NCI-H2081 treated with DMSO at 0.1 percent for 48 hours (cell line): ENCODE data around the gene BLOC1S5.
"Not testable (repeated sequence)": the region's sequence is repeated elsewhere in the genome, so short reads cannot be mapped to it uniquely, and the experiment has no call there.

ENCODE experiments used
- DNase-seq: peaks from one replicate; lab custom pipeline; 2025; lab: John Stamatoyannopoulos, UW

Gene BLOC1S5

DNA sequence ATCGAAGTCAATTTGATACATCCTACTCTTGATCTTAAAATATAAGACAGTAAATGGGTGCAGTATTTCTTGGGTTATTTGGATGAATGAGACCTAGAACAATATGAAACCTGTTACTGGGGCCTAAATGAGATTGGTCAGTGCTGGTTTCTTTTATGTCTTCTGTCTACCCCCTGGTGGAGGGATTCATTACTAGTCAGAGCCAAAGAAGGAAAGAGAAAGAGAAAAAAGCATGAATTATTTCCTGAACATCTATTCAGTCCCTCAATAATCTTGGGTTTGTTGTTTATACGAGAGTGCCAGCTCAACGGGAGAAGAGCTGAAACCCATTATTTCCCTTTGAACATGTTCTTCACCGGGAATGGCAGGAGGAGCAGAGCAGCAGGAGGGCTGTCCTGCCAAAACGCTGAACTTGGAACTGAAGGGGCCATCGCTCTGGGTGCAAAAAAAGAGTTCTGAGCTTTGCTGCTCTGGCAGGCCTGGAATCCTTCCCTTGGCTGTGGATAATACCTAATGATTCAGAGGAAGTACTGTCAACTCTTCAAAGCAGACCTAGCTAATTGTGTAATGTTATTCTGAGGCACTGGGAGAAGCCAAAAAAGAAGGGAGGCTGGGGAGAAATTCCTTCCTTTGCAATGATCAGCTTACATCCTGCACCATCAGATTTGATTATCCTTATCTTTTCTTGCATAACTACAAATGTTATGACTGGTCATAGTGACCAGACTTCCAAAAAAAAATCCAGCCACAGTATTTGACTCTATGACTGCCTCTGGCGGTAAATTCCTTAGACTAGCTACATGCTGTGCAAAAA is 72.0 kb downstream of the BLOC1S5 start:
- DNase-seq, result no peak

DNA sequence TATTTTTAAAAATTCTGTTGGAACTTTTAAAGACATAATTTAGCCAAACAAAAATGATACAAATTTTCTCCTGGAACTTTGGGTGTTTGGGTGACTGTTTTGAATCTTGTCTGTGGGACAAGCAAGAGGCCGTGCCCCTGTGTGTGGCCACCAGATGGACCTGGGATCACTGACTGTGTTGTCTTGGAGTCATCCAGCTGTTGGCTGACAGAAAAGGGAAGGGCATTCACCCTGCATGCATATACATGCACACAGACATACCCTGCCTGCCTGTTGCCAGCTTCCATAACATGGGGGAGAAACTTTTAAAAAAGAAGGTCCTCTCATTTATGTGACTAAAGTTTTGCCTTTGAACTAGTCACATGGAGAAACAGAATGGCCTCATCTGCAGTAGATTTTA is 72.7 kb downstream of the BLOC1S5 start:
- DNase-seq, result no peak

GRCh38 chr6:7986219-7986618 is 78.0 kb downstream of the BLOC1S5 start:
- no peak for DNase-seq

DNA sequence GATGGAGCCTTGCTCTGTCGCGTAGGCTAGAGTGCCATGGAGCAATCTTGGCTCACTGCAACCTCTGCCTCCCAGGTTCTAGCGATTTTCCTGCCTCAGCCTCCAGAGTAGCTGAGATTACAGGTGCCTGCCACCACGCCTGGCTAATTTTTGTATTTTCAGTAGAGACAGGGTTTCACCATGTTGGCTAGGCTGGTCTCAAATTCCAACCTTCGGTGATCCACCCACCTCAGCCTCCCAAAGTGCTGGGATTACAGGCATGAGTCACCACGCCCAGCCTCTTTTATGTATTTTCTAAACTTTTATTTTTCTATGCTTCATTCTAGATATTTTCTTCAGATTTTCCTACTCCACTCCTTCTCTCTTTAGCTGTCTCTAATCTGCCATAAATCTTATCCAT is 80.2 kb downstream of the BLOC1S5 start:
- DNase-seq, result not testable (repeated sequence)

GRCh38 chr6:7979831-7980230 is 84.4 kb downstream of the BLOC1S5 start:
- no peak for DNase-seq

DNA sequence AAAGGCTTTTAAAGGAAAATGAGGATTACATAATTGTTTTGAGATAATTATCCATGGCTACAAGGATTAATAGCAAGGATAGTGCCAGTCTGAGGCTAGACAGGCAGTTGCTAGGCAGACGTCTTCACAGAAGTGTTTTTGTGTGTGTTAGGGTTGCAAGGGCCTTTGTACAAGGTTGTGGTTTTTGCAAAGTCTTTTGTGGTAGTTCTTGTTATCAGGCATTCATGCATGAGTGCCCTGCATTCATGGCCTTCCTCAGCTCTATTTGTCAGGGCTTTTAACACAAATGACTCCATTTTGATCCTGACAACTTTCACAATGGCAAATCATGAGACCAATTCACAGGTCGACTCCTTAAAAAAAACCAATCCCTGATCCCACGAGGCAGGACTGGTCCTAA is 85.5 kb downstream of the BLOC1S5 start:
- DNase-seq, result no peak

GRCh38 chr6:7976485-7977056 is 87.6 kb downstream of the BLOC1S5 start:
- DNase-seq, result no peak

DNA sequence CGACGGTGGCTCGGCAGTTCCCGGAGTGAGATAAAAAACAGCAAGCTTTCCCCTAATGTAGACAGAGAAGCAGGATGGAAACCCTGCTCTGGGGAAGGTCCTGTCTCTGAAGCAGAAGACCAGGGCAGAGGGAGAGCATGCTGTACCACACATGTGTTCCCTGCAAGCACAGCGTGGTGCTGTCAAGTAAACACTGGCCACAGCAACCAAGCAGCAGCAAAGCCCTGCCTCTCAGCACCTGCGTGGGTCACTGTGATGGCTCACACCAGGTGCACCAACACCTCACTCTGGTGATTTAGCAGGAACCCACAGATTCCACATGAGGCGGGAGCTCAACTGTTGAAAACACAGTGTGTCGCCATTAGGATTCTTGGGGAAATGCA is 88.4 kb downstream of the BLOC1S5 start:
- no peak for DNase-seq

DNA sequence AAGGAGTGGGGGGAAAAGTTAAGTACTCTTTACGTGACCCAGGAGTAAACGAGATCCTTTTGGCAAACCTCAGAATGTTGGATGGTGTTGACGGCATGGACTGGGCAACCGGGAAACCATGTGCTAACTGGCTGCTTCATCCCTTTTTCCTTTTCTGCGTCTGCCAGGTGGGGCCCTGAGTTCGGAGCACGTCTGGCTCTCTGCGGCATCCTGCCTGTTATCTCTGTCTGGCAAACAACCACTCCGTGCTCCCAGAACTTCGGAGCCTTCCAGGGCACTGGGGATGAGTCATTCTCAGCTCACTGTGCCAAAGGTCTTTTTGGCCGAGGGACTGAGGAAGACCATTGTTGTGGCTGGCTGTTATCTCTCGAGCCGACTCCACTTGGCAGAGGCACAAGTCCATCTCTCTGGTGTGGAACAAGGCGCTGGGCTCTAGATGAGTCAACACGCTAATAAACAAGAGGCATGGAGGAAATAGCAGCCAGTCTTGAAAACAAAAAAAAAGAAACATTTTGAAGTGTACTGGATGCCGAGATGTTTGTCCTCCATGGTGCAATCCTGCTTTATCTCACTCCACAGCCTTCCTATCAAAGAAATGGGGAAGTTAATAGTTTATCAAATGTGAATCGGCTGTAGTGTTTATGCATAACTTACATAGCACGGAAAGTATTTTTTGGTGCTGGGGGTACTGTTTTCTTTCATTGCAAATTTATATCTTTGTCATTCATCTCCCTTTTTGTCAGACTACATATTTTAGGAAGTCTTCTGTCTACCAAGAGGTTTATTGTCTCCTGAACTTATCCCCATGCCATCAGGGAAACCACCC is 89.0 kb downstream of the BLOC1S5 start:
- DNase-seq, result no peak

GRCh38 chr6:7974565-7974937 is 89.6 kb downstream of the BLOC1S5 start:
- DNase-seq, result no peak

- DNase-seq, result no peak
These were observed 90.6 kb downstream of the BLOC1S5 start for GRCh38 chr6:7973584-7973983.

DNA sequence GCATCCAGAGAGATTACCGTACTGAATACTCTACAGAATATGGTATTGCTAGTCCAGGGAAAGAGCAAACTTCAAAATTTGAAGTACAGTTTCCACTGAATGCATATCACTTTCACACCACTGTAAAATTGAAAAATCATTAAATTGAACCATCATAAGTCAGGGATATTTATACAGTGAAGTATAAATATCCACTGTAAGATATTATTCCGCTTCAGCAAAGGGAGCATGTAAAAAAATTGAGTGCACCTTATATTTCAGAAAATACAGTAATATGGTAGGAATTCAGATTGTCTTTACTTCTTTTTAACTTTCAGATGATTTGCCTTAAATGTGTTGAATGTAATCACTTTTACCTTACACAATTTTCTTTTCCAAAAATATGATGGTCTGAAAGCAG is 92.7 kb downstream of the BLOC1S5 start:
- DNase-seq, result no peak

- DNase-seq, result no peak
These were observed 93.6 kb downstream of the BLOC1S5 start for GRCh38 chr6:7970616-7971015.
